ENCODE measurements around the gene TMCO5A. TPM values are rescaled to one million over a fixed set of nuclear protein-coding genes. Genes with fewer than 3 reads are reported as not detected.
"Not testable (repeated sequence)": the region's sequence is repeated elsewhere in the genome, so short reads cannot be mapped to it uniquely, and the experiment has no call there.

TMCO5A gene
- total RNA-seq, 1 donor from 2014 or later, result not detected

DNA sequence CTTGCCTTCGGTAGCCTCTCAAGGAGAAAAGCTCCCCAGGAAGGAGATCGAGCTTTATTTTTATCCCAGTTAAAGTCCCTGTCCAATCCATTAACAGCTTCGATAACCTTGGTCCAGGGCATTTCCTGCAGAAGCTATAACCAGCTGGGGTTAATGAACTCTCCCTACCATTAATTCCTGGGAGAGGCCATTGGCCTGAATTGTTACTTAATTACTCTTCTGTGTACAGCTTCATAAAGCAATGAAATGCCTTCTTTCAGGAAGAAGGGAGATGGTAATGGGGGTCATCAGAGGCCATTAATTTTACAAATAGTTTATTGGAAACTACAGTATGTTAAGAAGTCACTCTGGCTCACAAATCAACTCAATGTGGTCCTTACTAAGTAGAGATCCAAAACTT lies 1.9 kb upstream of the TMCO5A start:
- Mint-ChIP-seq H3K27me3 (ENCODE audit: unreplicated experiment) (no peaks in the 10 kb centered on the region), H3K4me1 (ENCODE audit: unreplicated experiment) (peaks cover 8% of the 10 kb centered on the region), H3K36me3 (ENCODE audit: unreplicated experiment) (no peaks in the 10 kb centered on the region), H3K9me3 (ENCODE audit: unreplicated experiment) (no peaks in the 10 kb centered on the region), H3K27ac (ENCODE audit: unreplicated experiment) (no peak overlapping the region), H3K4me3 (ENCODE audit: unreplicated experiment) (no peak overlapping the region)
- TF ChIP-seq, protein P1, sequence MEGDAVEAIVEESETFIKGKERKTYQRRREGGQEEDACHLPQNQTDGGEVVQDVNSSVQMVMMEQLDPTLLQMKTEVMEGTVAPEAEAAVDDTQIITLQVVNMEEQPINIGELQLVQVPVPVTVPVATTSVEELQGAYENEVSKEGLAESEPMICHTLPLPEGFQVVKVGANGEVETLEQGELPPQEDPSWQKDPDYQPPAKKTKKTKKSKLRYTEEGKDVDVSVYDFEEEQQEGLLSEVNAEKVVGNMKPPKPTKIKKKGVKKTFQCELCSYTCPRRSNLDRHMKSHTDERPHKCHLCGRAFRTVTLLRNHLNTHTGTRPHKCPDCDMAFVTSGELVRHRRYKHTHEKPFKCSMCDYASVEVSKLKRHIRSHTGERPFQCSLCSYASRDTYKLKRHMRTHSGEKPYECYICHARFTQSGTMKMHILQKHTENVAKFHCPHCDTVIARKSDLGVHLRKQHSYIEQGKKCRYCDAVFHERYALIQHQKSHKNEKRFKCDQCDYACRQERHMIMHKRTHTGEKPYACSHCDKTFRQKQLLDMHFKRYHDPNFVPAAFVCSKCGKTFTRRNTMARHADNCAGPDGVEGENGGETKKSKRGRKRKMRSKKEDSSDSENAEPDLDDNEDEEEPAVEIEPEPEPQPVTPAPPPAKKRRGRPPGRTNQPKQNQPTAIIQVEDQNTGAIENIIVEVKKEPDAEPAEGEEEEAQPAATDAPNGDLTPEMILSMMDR (IDR thresholded peaks at IDR 0.05), result no peak
- no peak for DNase-seq (ENCODE audit: extremely low spot score, unreplicated experiment)

DNA sequence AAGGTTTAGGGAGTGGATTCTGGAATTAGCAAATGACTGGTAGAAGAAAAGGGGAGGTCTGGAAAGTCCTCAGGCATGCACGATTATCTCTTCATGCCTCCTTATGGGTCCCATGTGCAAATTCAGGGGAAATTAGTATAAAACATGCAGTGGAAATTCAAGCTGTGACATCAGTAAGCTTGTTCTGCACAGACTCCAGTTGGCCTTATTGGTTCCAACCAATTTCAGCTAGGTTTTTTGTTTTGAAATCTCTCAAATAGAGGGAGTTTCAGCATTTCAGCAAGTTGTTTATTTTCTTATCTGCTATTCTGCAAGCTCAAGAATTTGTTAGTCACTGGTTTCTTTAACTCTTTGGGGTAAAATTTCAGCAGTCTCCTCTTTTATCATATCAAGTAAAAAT lies 774 bp upstream of the TMCO5A start:
- no peaks in the 10 kb centered on the region for H3K36me3 Mint-ChIP-seq (ENCODE audit: unreplicated experiment)

DNA sequence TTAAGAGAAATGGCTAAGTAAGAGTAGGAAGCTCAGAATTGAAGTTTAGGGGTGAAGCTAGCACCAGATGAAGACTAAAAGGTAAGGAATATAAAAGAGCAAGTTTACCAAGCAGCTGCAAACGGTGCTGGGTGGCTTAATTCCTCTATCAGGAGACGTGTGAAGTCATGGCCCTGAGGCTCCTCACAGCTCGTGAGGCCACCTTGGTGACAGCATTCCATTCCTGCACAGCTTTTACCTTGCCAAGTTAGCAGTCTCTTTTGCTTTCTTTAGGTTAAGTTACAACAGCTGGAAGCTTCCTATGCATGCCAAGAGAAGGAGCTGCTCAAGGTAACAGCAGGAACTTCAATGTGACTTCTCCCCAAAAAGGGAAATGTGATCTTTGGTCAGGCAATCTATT lies 6.4 kb downstream of the TMCO5A start:
- Mint-ChIP-seq H3K4me3 (ENCODE audit: unreplicated experiment) (no peak overlapping the region), H3K27ac (ENCODE audit: unreplicated experiment) (no peak overlapping the region), H3K36me3 (ENCODE audit: unreplicated experiment) (no peaks in the 10 kb centered on the region), H3K9me3 (ENCODE audit: unreplicated experiment) (peaks cover 3% of the 10 kb centered on the region), H3K4me1 (ENCODE audit: unreplicated experiment) (no peaks in the 10 kb centered on the region), H3K27me3 (ENCODE audit: unreplicated experiment) (peaks cover 39% of the 10 kb centered on the region)
- DNase-seq (ENCODE audit: extremely low spot score, unreplicated experiment), result no peak
- TF ChIP-seq, protein P1 (IDR thresholded peaks at IDR 0.05), result no peak

More for the DNA sequence above, 774 bp upstream of the TMCO5A start:
- DNase-seq (ENCODE audit: extremely low spot score, unreplicated experiment), result no peak
- no peak overlapping the region for H3K4me3 Mint-ChIP-seq (ENCODE audit: unreplicated experiment)
- H3K4me1 Mint-ChIP-seq (ENCODE audit: unreplicated experiment), result peaks cover 8% of the 10 kb centered on the region
- TF ChIP-seq, protein P1 (IDR thresholded peaks at IDR 0.05), result no peak
- H3K27me3 Mint-ChIP-seq (ENCODE audit: unreplicated experiment), result no peaks in the 10 kb centered on the region
- no peak overlapping the region for H3K27ac Mint-ChIP-seq (ENCODE audit: unreplicated experiment)
- no peaks in the 10 kb centered on the region for H3K9me3 Mint-ChIP-seq (ENCODE audit: unreplicated experiment)

GRCh38 chr15:37941779-37942178 lies 7.3 kb downstream of the TMCO5A start:
- no peaks in the 10 kb centered on the region for H3K4me1 Mint-ChIP-seq (ENCODE audit: unreplicated experiment)
- no peak overlapping the region for H3K4me3 Mint-ChIP-seq (ENCODE audit: unreplicated experiment)
- peaks cover 48% of the 10 kb centered on the region for H3K27me3 Mint-ChIP-seq (ENCODE audit: unreplicated experiment)
- peaks cover 6% of the 10 kb centered on the region for H3K9me3 Mint-ChIP-seq (ENCODE audit: unreplicated experiment)
- H3K27ac Mint-ChIP-seq (ENCODE audit: unreplicated experiment), result no peak overlapping the region
- no peaks in the 10 kb centered on the region for H3K36me3 Mint-ChIP-seq (ENCODE audit: unreplicated experiment)
- TF ChIP-seq, protein P1 (IDR thresholded peaks at IDR 0.05), result no peak
- no peak for DNase-seq (ENCODE audit: extremely low spot score, unreplicated experiment)

- Mint-ChIP-seq H3K27me3 (ENCODE audit: unreplicated experiment) (peaks cover 65% of the 10 kb centered on the region), H3K4me3 (ENCODE audit: unreplicated experiment) (no peak overlapping the region), H3K4me1 (ENCODE audit: unreplicated experiment) (no peaks in the 10 kb centered on the region), H3K9me3 (ENCODE audit: unreplicated experiment) (peaks cover 4% of the 10 kb centered on the region), H3K27ac (ENCODE audit: unreplicated experiment) (no peak overlapping the region), H3K36me3 (ENCODE audit: unreplicated experiment) (peaks cover 2% of the 10 kb centered on the region)
- TF ChIP-seq, protein P1 (IDR thresholded peaks at IDR 0.05), result no peak
- no peak for DNase-seq (ENCODE audit: extremely low spot score, unreplicated experiment)
Observed at GRCh38 chr15:37951999-37952398, 17.6 kb downstream of the TMCO5A start.

GRCh38 chr15:37960742-37961141 lies 26.3 kb downstream of the TMCO5A start:
- not testable (repeated sequence) for H3K4me3 Mint-ChIP-seq (ENCODE audit: unreplicated experiment); H3K36me3 Mint-ChIP-seq (ENCODE audit: unreplicated experiment); H3K27ac Mint-ChIP-seq (ENCODE audit: unreplicated experiment); H3K9me3 Mint-ChIP-seq (ENCODE audit: unreplicated experiment); DNase-seq (ENCODE audit: extremely low spot score, unreplicated experiment); H3K4me1 Mint-ChIP-seq (ENCODE audit: unreplicated experiment)
- peaks cover 83% of the 10 kb centered on the region for H3K27me3 Mint-ChIP-seq (ENCODE audit: unreplicated experiment)
